Mesothelial cell of epicardium (in vitro differentiated cells): ENCODE data around the gene TAF4B. TPM values are rescaled to one million over a fixed set of nuclear protein-coding genes. Genes with fewer than 3 reads are reported as not detected.

ENCODE experiments used
- DNase-seq, 2 experiments: peaks; one replicate each; pipeline ENCODE4 v3.0.0; 2021; ENCODE audit warnings: low spot score in 2 of 2; ENCODE audit not compliant: unreplicated experiment in 2 of 2
- H3K27ac Mint-ChIP-seq: 2 replicates; pipeline ENCODE4 v1.8.0; 2021; ENCODE audit warnings: mixed read lengths
- H3K27me3 Mint-ChIP-seq: 2 replicates; pipeline ENCODE4 v1.8.0; 2021; ENCODE audit warnings: low read depth, mixed read lengths
- H3K36me3 Mint-ChIP-seq: 2 replicates; pipeline ENCODE4 v1.8.0; 2021; ENCODE audit warnings: mixed read lengths
- H3K4me1 Mint-ChIP-seq: 2 replicates; pipeline ENCODE4 v1.8.0; 2021; ENCODE audit warnings: mixed read lengths
- H3K4me3 Mint-ChIP-seq: 2 replicates; pipeline ENCODE4 v1.8.0; 2021; ENCODE audit warnings: mild to moderate bottlenecking, moderate library complexity, mixed read lengths
- H3K9me3 Mint-ChIP-seq: 2 replicates; pipeline ENCODE4 v1.8.0; 2021; ENCODE audit warnings: mixed read lengths
- CTCF ChIP-seq: fragments of 200-600 bp; sonication (generic); IDR thresholded peaks from one replicate; pipeline ENCODE4 v1.5.0; 2021; ENCODE audit warnings: antibody characterized with exemption; ENCODE audit not compliant: unreplicated experiment
- total RNA-seq: library from RNA; stranded (reverse); gene quantifications from 3 replicates; pipeline ENCODE4 v1.2.1, GENCODE V29; 2021

TAF4B gene
- total RNA-seq, 1 donor from 2014 or later, result 4.2 TPM

- no peak for DNase-seq
- H3K27me3 Mint-ChIP-seq, result no peaks in the 10 kb centered on the region
- no peaks in the 10 kb centered on the region for H3K36me3 Mint-ChIP-seq
- H3K4me1 Mint-ChIP-seq, result no peaks in the 10 kb centered on the region
- H3K27ac Mint-ChIP-seq, result no peak overlapping the region
- no peaks in the 10 kb centered on the region for H3K9me3 Mint-ChIP-seq
- no peak overlapping the region for H3K4me3 Mint-ChIP-seq
- no peak for TF ChIP-seq CTCF
These were observed 18.3 kb upstream of the TAF4B start for GRCh38 chr18:26207937-26208336.

- Mint-ChIP-seq H3K4me1 (no peaks in the 10 kb centered on the region), H3K9me3 (no peaks in the 10 kb centered on the region), H3K27ac (no peak overlapping the region), H3K36me3 (no peaks in the 10 kb centered on the region), H3K4me3 (no peak overlapping the region), H3K27me3 (no peaks in the 10 kb centered on the region)
- no peak for DNase-seq
- TF ChIP-seq CTCF, result no peak
These were observed 17.3 kb upstream of the TAF4B start for GRCh38 chr18:26208977-26209376.

- Mint-ChIP-seq H3K27me3 (peaks cover 4% of the 10 kb centered on the region), H3K27ac (no peak overlapping the region), H3K4me3 (no peak overlapping the region), H3K36me3 (no peaks in the 10 kb centered on the region), H3K9me3 (no peaks in the 10 kb centered on the region), H3K4me1 (no peaks in the 10 kb centered on the region)
- DNase-seq, result no peak
- no peak for TF ChIP-seq CTCF
These were observed 16.1 kb upstream of the TAF4B start for GRCh38 chr18:26210147-26210546.

- TF ChIP-seq CTCF, result no peak
- H3K27me3 Mint-ChIP-seq, result peaks cover 4% of the 10 kb centered on the region
- H3K9me3 Mint-ChIP-seq, result no peaks in the 10 kb centered on the region
- H3K4me3 Mint-ChIP-seq, result no peak overlapping the region
- H3K4me1 Mint-ChIP-seq, result no peaks in the 10 kb centered on the region
- DNase-seq, result no peak
- no peak overlapping the region for H3K27ac Mint-ChIP-seq
- H3K36me3 Mint-ChIP-seq, result no peaks in the 10 kb centered on the region
These were observed 10.8 kb upstream of the TAF4B start for GRCh38 chr18:26215247-26215970.

- peaks cover 14% of the 10 kb centered on the region for H3K4me1 Mint-ChIP-seq
- no peak for TF ChIP-seq CTCF
- no peak for DNase-seq
- H3K4me3 Mint-ChIP-seq, result peak overlapping the region; percentile 86
- H3K27me3 Mint-ChIP-seq, result peaks cover 23% of the 10 kb centered on the region
- H3K9me3 Mint-ChIP-seq, result no peaks in the 10 kb centered on the region
- H3K36me3 Mint-ChIP-seq, result no peaks in the 10 kb centered on the region
- H3K27ac Mint-ChIP-seq, result no peak overlapping the region
These were observed 1.1 kb upstream of the TAF4B start for GRCh38 chr18:26225022-26225693.
